ENCODE results near the gene BDKRB1.

The BDKRB1 gene

GRCh38 chr14:96285667-96286066 is 29.7 kb downstream of the BDKRB1 start:
- no peak for DNase-seq

GRCh38 chr14:96286251-96286650 is 30.2 kb downstream of the BDKRB1 start:
- DNase-seq, result no peak

GRCh38 chr14:96287856-96288255 is 31.8 kb downstream of the BDKRB1 start:
- no peak for DNase-seq

GRCh38 chr14:96294246-96294645 is 38.2 kb downstream of the BDKRB1 start:
- DNase-seq, result no peak

- DNase-seq, result no peak
These were observed 41.0 kb downstream of the BDKRB1 start for GRCh38 chr14:96297000-96297399.

- no peak for DNase-seq
These were observed 42.0 kb downstream of the BDKRB1 start for GRCh38 chr14:96297997-96298515.

GRCh38 chr14:96299441-96299840 is 43.4 kb downstream of the BDKRB1 start:
- no peak for DNase-seq

- no peak for DNase-seq
These were observed 48.0 kb downstream of the BDKRB1 start for GRCh38 chr14:96303981-96304380.

GRCh38 chr14:96304956-96305355 is 48.9 kb downstream of the BDKRB1 start:
- DNase-seq, result no peak

GRCh38 chr14:96307434-96307833 is 51.4 kb downstream of the BDKRB1 start:
- DNase-seq, result no peak

- DNase-seq, result no peak
These were observed 53.3 kb downstream of the BDKRB1 start for GRCh38 chr14:96309133-96309895.

GRCh38 chr14:96309896-96310330 is 53.9 kb downstream of the BDKRB1 start:
- DNase-seq, result no peak

- no peak for DNase-seq
These were observed 54.9 kb downstream of the BDKRB1 start for GRCh38 chr14:96310906-96311305.
